Right ventricle myocardium superior (tissue), 1 donor: ENCODE data around the gene TMEM38B. TPM values are rescaled to one million over a fixed set of nuclear protein-coding genes. Genes with fewer than 3 reads are reported as not detected.

Experiments used
- ATAC-seq: fragments of 200-7000 bp; cut with Tn5 transposase; one replicate; pipeline ENCODE4 v1.9.1; 2020; ENCODE audit warnings: mild to moderate bottlenecking; ENCODE audit not compliant: poor library complexity
- DNase-seq: peaks from one replicate; pipeline ENCODE4 v3.0.0-alpha.2; 2020
- intact Hi-C: fragments of 100-400 bp; cut with DNase I; formaldehyde crosslinking; loops from one replicate; pipeline ENCODE4 v1.11.2; 2022
- long read RNA-seq: library from polyadenylated mRNA; unstranded; transcript quantifications from one replicate; pipeline ENCODE4 v2.0.0, GENCODE V29; 2021
- total RNA-seq: library from RNA; stranded (reverse); fragmentation: NEBNext Ultra II Directional; extraction: Animal tissue kit (Norgen Biotek cat#: 25700); gene quantifications from one replicate; pipeline ENCODE4 v1.2.1, GENCODE V29; 2021
- donor health status: DM: no; HTN: yes; CAD: no; lungs with severe emphysema.

Gene TMEM38B, protein sequence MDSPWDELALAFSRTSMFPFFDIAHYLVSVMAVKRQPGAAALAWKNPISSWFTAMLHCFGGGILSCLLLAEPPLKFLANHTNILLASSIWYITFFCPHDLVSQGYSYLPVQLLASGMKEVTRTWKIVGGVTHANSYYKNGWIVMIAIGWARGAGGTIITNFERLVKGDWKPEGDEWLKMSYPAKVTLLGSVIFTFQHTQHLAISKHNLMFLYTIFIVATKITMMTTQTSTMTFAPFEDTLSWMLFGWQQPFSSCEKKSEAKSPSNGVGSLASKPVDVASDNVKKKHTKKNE
- 69.5 TPM for total RNA-seq
- long read RNA-seq, transcript TMEM38B-202 (6 exons, 3,525 nt) = major isoform, 258 of 313 reads
- long read RNA-seq, partial matches to known transcripts = 7 of 313 reads
- long read RNA-seq, other reads (novel, unspliced or antisense) = 48 of 313 reads

DNA sequence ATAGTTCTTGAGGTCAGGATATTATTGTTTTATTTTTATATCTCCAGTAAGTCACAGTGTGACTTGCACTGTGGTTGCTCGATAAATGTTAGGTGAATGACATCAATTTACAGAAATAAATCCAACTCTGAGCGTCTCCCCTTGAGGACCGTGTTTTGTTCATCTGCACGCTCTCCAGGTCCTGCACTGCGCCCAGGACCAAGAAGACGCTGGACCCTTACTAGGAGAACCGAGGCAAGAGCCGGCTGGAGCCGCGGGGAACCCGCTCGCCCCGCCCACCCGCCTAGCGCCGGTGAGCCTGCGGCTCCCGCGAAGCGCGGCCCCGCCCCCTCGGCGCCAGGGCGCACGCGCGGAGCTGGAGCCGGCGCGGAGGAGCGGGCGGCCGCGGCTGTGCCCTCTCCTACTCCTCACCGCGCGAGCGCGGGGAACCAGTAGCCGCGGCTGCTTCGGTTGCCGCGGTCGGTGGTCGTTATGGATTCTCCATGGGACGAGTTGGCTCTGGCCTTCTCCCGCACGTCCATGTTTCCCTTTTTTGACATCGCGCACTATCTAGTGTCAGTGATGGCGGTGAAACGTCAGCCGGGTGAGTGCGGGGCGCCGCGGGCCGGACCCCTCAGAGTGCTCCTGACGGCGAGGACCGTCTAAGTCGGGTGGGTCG, at the start of gene TMEM38B:
TSS of gene TMEM38B (plus strand) at position 352 of the 658 bp plus-strand sequence. CDS start at position 472, 120 bp downstream.
- intact Hi-C loops = no loop called here
- DNase-seq = peak; percentile 88
- peak; percentile 98 for ATAC-seq

GRCh38 chr9:105646879-105647594, 47.3 kb upstream of the TMEM38B start:
- intact Hi-C loops = loop anchor here (2.0 kb wide), 1 partner anchor 26 kb away; no protein-coding TSS in a partner anchor
- ATAC-seq (no peak), DNase-seq (no peak)

DNA sequence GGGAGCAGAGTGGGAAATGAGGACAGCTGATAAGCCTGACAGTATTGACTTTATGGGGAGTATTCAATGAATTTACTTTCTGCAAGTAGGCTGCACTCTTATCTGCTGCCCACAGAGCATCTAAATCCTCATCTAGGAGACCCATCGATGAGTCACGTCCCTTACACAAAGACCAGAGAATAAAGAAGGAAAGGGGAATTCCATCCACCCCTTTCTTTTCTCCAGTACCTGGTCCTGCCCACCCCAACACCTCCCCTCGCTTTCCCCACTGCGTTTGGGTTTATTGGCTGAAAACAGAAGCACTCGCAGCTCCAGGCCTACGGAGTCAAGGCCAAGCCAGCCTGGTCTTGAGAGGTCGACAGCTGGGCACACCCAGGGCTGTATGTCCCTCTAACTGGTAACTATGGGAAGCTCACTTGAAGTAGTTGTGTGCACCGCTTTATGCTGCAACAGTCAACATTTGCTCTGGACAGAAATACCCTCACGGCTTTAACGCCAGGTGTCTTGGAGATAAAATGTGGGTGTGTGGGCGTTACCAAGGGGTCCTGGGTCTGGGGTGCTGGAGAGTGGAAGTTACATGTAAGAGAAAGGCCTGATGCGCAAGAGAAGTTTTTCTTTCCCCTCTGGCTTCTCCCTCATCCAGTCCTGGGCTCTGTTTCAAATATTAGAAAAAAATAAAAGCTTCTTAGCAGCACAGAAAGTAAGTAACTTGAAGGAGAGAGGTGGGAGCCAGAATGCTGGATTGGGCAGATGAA, 46.6 kb upstream of the TMEM38B start:
- DNase-seq (no peak), ATAC-seq (no peak)
- intact Hi-C loops = loop anchor here (2.0 kb wide), 1 partner anchor 25 kb away; no protein-coding TSS in a partner anchor

DNA sequence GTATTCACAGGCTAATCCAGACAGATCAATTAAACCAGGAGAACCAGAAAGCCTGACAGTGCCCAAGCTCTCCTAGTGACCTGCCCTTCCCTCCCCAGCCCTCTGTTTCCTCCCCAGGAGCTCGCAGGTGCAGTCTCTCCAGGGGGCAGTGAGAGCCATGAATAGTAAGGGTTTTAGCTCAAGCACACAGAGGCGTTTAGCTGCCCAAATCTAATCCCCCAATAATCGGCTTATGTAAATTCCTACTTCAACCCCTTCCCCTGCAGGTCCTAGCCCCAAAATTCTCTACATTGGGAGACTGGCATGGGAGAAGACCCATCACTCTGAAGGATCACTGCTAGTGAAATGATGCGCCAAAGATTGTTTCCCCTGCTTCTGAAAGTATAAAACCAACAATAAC, 42.5 kb upstream of the TMEM38B start:
- intact Hi-C loops = no loop called here
- ATAC-seq (no peak), DNase-seq (no peak)

- DNase-seq (peak; percentile 57), ATAC-seq (peak; percentile 97)
- intact Hi-C loops = loop anchor here (5.0 kb wide), 1 partner anchor 66 kb away; no protein-coding TSS in a partner anchor
Observed at GRCh38 chr9:105656131-105656921, 38.0 kb upstream of the TMEM38B start.

GRCh38 chr9:105658351-105658750, 36.0 kb upstream of the TMEM38B start:
- DNase-seq (no peak), ATAC-seq (no peak)
- intact Hi-C loops = loop anchor here (5.0 kb wide), 1 partner anchor 64 kb away; no protein-coding TSS in a partner anchor

GRCh38 chr9:105661011-105661410, 33.3 kb upstream of the TMEM38B start:
- ATAC-seq = no peak
- intact Hi-C loops = no loop called here

GRCh38 chr9:105662184-105663104, 31.9 kb upstream of the TMEM38B start, which contains the start of gene TAL2:
TAL2 (plus strand) TSS chr9:105662457; CDS start chr9:105662497, 40 bp downstream.
- no peak for ATAC-seq
- no peak for DNase-seq
- intact Hi-C loops = no loop called here

More at GRCh38 chr9:105661011-105661410, 33.3 kb upstream of the TMEM38B start:
- no peak for DNase-seq

- intact Hi-C loops = no loop called here
- no peak for DNase-seq
- ATAC-seq = no peak
Observed at GRCh38 chr9:105663914-105664313, 30.4 kb upstream of the TMEM38B start.

- intact Hi-C loops = no loop called here
- DNase-seq (no peak), ATAC-seq (no peak)
Observed at GRCh38 chr9:105667867-105668266, 26.5 kb upstream of the TMEM38B start.

- ATAC-seq = no peak
- intact Hi-C loops = no loop called here
- no peak for DNase-seq
Observed at GRCh38 chr9:105670315-105670714, 24.0 kb upstream of the TMEM38B start.

GRCh38 chr9:105670775-105671174, 23.6 kb upstream of the TMEM38B start:
- intact Hi-C loops = no loop called here
- no peak for ATAC-seq
- no peak for DNase-seq

DNA sequence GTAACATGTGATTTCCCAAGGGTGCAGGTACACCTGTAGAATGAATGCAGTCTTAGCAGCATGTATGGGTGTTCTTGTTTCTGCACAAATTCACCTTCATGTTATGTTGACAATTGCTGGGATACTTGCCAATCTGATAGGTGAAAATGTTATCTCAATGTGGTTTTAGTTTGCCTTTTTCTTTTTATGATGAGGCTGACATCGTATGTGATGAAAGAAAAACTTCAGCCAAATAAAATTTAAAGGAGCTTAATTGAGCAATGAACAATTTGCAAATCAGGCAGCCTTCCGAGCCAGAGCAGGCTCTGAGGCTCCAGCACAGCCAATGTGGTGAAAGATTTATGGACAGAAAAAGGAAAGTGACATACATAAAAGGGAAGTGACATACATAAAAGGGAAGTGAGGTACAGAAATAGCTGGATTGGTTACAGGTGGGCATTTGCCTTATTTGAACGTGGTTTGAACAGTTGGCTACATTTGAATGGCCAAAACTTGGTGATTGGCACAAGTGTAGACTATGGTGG, 21.6 kb upstream of the TMEM38B start:
- DNase-seq (no peak), ATAC-seq (no peak)
- intact Hi-C loops = loop anchor here (2.0 kb wide), 1 partner anchor 26 kb away; no protein-coding TSS in a partner anchor

DNA sequence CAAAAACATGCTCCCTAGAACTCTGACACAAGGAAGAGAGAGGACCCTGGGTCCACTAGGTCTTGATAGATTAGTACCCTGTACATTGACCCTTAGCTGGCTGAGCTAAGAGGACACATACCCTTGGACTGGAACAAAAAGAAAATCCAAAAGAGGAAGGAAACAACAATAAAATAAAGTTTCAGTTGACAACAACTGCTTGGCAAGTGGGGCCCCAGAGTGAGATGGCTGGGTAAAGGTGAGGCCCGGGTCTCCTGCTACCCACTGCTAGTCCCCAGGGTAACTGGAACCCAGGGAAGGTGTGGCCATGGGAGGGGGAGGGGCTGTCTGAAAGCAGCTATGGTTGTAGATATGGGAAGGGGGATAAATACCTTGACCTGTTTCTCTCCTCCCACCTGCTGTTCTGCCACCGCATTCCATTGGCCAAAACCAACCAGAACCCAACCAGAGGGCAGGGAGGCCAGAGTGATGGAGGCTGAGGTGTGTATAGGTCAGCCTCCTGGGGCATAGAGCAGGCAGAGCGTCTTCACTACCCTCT, 20.4 kb upstream of the TMEM38B start:
- ATAC-seq = no peak

DNA sequence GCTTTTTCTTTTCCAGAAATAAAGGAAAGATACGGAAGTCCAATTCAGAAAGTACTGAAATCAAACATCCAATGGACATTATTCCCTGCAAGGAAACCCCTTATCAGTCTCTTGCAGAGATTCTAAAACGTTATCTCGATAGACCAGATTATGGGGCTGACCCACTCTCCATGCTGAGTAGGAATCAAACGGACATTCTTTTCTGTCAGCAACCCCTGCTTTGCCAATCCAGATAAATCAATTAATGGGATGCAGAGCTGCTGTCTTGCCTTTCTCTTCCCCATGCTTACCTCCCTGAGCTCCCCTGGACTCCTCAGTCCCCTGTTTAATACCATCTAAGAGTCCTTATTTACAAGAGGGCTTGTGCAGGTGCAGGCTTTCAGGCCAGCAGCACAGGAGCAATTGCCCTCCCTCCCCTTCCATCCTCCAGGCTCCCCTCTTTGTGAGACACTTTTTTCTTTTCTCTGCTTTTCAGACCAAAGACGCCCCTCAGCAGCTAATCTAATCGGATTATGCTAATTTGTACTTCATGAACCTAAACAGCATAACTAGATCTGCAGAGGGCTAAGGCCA, 17.9 kb upstream of the TMEM38B start:
- intact Hi-C loops = no loop called here
- ATAC-seq (no peak), DNase-seq (no peak)

More for the DNA sequence above, 20.4 kb upstream of the TMEM38B start:
- no peak for DNase-seq
- intact Hi-C loops = loop anchor here (2.0 kb wide), 1 partner anchor 27 kb away; no protein-coding TSS in a partner anchor

GRCh38 chr9:105678163-105678562, 16.2 kb upstream of the TMEM38B start:
- intact Hi-C loops = no loop called here
- no peak for DNase-seq
- ATAC-seq = no peak
